ENCODE data around the gene STRN4.

Gene STRN4

DNA sequence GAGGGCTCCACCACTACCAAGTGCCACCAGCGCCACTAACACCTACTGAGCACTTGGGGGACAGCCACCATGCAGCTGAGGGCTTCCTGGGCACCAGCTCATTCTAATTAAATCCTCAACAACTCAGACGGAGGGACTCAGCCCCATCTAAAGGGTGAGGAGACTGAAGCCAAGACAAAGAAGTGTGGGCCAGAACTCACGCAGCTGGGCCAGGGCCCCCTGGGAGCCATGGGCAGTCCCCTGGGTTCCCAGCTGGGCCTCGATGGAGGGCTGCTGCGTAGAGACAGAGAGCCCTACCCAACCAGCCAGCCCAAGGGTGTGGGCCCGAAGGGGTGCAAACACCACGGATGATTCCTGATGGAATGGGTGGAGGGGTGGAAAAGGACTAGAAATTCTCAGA lies 16.6 kb downstream of the STRN4 start:
- Histone ChIP-seq H3K4me3 (ENCODE audit: low read length) (no peak overlapping the region), H3K4me1 (ENCODE audit: low read length) (no peaks in the 10 kb centered on the region), H3K27me3 (replicated peaks; ENCODE audit: insufficient read depth, low read length) (no peaks in the 10 kb centered on the region), H3K4me2 (ENCODE audit: low read depth, low read length) (no peak overlapping the region), H3F3A (ENCODE audit: insufficient read depth, low read length) (peaks cover 8% of the 10 kb centered on the region; the same call in 1 of the 2 replicates), H3K27ac (ENCODE audit: low read length) (no peak overlapping the region), H3K79me2 (ENCODE audit: low read length) (peaks cover 76% of the 10 kb centered on the region), H2AFZ (ENCODE audit: low read length) (no peak overlapping the region), H3K9me2 (replicated peaks; ENCODE audit: insufficient read depth, low read length) (no peaks in the 10 kb centered on the region), H3K9me3 (replicated peaks; ENCODE audit: insufficient read depth, low read length) (no peaks in the 10 kb centered on the region), H3K9ac (ENCODE audit: low read length) (no peak overlapping the region), H4K20me1 (ENCODE audit: insufficient read depth, low read length) (0 out of 2 replicates have a peak, but pooled peaks cover 15% of the 10 kb centered on the region), H3K36me3 (replicated peaks; ENCODE audit: insufficient read depth, low read length) (peaks cover 10% of the 10 kb centered on the region)
- no peak for DNase-seq
- no peak for TF ChIP-seq EZH2phosphoT487 (IDR thresholded peaks at IDR 0.05; ENCODE audit: low read length)
- TF ChIP-seq, protein P1, sequence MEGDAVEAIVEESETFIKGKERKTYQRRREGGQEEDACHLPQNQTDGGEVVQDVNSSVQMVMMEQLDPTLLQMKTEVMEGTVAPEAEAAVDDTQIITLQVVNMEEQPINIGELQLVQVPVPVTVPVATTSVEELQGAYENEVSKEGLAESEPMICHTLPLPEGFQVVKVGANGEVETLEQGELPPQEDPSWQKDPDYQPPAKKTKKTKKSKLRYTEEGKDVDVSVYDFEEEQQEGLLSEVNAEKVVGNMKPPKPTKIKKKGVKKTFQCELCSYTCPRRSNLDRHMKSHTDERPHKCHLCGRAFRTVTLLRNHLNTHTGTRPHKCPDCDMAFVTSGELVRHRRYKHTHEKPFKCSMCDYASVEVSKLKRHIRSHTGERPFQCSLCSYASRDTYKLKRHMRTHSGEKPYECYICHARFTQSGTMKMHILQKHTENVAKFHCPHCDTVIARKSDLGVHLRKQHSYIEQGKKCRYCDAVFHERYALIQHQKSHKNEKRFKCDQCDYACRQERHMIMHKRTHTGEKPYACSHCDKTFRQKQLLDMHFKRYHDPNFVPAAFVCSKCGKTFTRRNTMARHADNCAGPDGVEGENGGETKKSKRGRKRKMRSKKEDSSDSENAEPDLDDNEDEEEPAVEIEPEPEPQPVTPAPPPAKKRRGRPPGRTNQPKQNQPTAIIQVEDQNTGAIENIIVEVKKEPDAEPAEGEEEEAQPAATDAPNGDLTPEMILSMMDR (IDR thresholded peaks at IDR 0.05; ENCODE audit: low read length): no peak
- no peak for TF ChIP-seq EZH2 (optimal IDR thresholded peaks at IDR 0.05; ENCODE audit: low read depth, low read length)

DNA sequence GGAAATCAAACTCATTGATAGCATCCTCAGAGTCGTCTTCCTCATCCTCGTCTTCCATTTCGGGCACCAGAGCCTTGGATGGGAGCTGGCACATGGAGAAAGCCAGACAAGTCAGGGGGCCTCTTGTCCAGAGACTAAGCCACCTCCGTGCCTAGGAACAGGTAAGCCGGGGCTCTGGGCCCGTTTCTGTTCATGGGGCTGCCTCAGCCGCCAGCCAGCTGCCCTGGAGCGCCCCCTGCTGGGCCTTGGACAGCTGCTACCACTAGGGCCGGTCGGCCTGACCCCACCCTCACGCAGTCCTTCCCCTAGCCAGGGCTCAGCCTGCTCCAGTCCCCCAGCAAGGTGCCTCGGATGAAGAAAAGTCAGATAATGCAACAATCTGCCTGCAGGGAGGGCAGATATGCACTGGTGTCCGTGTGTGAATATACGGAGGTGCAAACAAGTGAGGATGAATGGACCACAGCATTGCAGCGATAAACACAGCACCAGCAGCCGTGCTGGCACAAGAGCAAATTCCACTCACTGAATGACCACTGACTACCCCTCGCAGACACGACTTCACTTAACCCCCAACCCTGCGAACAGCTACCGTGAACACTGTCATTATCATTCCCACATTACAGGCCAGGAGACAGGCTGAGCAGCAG lies 17.4 kb downstream of the STRN4 start:
- H3K79me2 ChIP-seq (ENCODE audit: low read length): peaks cover 70% of the 10 kb centered on the region
- H3F3A ChIP-seq (ENCODE audit: insufficient read depth, low read length): peaks cover 8% of the 10 kb centered on the region; the same call in 1 of the 2 replicates
- no peak overlapping the region for H3K9ac ChIP-seq (ENCODE audit: low read length)

DNA sequence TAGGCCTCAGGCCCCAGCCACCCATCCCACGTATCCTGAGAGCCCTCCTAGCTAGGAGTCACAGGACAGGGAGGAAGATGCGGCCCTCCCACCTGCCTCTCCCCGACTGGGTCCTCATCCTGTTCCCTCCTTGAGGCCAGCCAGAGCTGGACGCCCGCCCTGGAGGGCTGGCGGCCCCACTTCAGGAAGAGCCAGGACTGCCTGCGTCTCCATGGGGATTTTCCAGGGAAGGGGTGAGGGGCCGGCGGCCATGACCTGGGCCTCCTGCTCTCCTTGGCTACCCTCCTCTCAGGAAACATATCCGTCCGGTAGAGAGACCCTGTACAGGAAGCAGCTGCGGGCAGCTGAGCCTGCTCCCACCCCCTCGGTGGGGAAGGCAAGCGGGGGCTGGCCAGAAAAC lies 18.0 kb downstream of the STRN4 start:
- Histone ChIP-seq H4K20me1 (ENCODE audit: insufficient read depth, low read length) (0 out of 2 replicates have a peak, but pooled peaks cover 15% of the 10 kb centered on the region), H3K9me3 (replicated peaks; ENCODE audit: insufficient read depth, low read length) (no peaks in the 10 kb centered on the region), H3K27ac (ENCODE audit: low read length) (no peak overlapping the region), H3K9ac (ENCODE audit: low read length) (no peak overlapping the region), H3K4me3 (ENCODE audit: low read length) (no peak overlapping the region), H3F3A (ENCODE audit: insufficient read depth, low read length) (peaks cover 8% of the 10 kb centered on the region; the same call in 1 of the 2 replicates), H2AFZ (ENCODE audit: low read length) (no peak overlapping the region), H3K4me2 (ENCODE audit: low read depth, low read length) (no peak overlapping the region), H3K9me2 (replicated peaks; ENCODE audit: insufficient read depth, low read length) (no peaks in the 10 kb centered on the region), H3K27me3 (replicated peaks; ENCODE audit: insufficient read depth, low read length) (no peaks in the 10 kb centered on the region), H3K4me1 (ENCODE audit: low read length) (no peaks in the 10 kb centered on the region), H3K36me3 (replicated peaks; ENCODE audit: insufficient read depth, low read length) (peaks cover 7% of the 10 kb centered on the region), H3K79me2 (ENCODE audit: low read length) (peaks cover 66% of the 10 kb centered on the region)
- TF ChIP-seq, protein P1 (IDR thresholded peaks at IDR 0.05; ENCODE audit: low read length): no peak
- no peak for TF ChIP-seq EZH2 (optimal IDR thresholded peaks at IDR 0.05; ENCODE audit: low read depth, low read length)
- DNase-seq: no peak

More for the DNA sequence above, 17.4 kb downstream of the STRN4 start:
- no peak for TF ChIP-seq EZH2phosphoT487 (IDR thresholded peaks at IDR 0.05; ENCODE audit: low read length)
- TF ChIP-seq, protein P1 (IDR thresholded peaks at IDR 0.05; ENCODE audit: low read length): peak; percentile 94
- TF ChIP-seq EZH2 (optimal IDR thresholded peaks at IDR 0.05; ENCODE audit: low read depth, low read length): no peak
- H3K27ac ChIP-seq (ENCODE audit: low read length): no peak overlapping the region
- H4K20me1 ChIP-seq (ENCODE audit: insufficient read depth, low read length): 0 out of 2 replicates have a peak, but pooled peaks cover 15% of the 10 kb centered on the region
- no peaks in the 10 kb centered on the region for H3K9me3 ChIP-seq (replicated peaks; ENCODE audit: insufficient read depth, low read length)
- H3K36me3 ChIP-seq (replicated peaks; ENCODE audit: insufficient read depth, low read length): peaks cover 10% of the 10 kb centered on the region
- peak; percentile 73 for DNase-seq
- H3K9me2 ChIP-seq (replicated peaks; ENCODE audit: insufficient read depth, low read length): no peaks in the 10 kb centered on the region
- no peak overlapping the region for H3K4me2 ChIP-seq (ENCODE audit: low read depth, low read length)
- no peaks in the 10 kb centered on the region for H3K27me3 ChIP-seq (replicated peaks; ENCODE audit: insufficient read depth, low read length)
- no peak overlapping the region for H2AFZ ChIP-seq (ENCODE audit: low read length)
- H3K4me3 ChIP-seq (ENCODE audit: low read length): no peak overlapping the region
- no peaks in the 10 kb centered on the region for H3K4me1 ChIP-seq (ENCODE audit: low read length)

Measured in MM.1S (cell line).